GM12878 (cell line): ENCODE measurements around the gene RYR2.

ENCODE experiments used
- BHLHE40 ChIP-seq, 2 experiments: fragments of 450-650 bp in 1 of 2; IDR thresholded peaks; 2 replicates each; pipeline ENCODE4 v1.6.1; 2011 to 2017; ENCODE audit warnings: low read depth in 2 of 2, borderline replicate concordance in 1 of 2, improper control_type of control experiment in 1 of 2, low read length in 1 of 2, mild to moderate bottlenecking in 1 of 2
- CREB1 ChIP-seq: IDR thresholded peaks from 2 replicates; pipeline ENCODE4 v1.6.1; 2012; ENCODE audit warnings: low read depth, mild to moderate bottlenecking, inconsistent platforms
- EGR1 ChIP-seq, 2 experiments: IDR thresholded peaks; 1 replicate in 1 of 2; 2 replicates in 1 of 2; pipeline ENCODE4 v1.6.1; 2011 to 2012; ENCODE audit warnings: low read depth in 2 of 2, low read length in 2 of 2, borderline replicate concordance in 1 of 2, mild to moderate bottlenecking in 1 of 2, moderate library complexity in 1 of 2
- NRF1 ChIP-seq: conservative IDR thresholded peaks from 2 replicates; pipeline ENCODE4 v1.6.1; 2011; ENCODE audit warnings: mild to moderate bottlenecking, low read depth, low read length, improper control_type of control experiment
- POLR2A ChIP-seq: IDR thresholded peaks from 2 replicates; pipeline ENCODE4 v1.6.1; 2011; ENCODE audit warnings: low read depth, mild to moderate bottlenecking, low read length
- POLR2AphosphoS5 ChIP-seq: IDR thresholded peaks from 2 replicates; pipeline ENCODE4 v1.6.1; 2011; ENCODE audit warnings: mild to moderate bottlenecking, low read length, inconsistent platforms
- SREBF1 ChIP-seq: IDR thresholded peaks from 2 replicates; pipeline ENCODE4 v1.6.1; 2012; ENCODE audit warnings: mild to moderate bottlenecking, low read length
- TF ChIP-seq, protein P1 (sequence below), 3 experiments: IDR thresholded peaks in 2 of 3; conservative IDR thresholded peaks in 1 of 3; 2 replicates each; pipeline ENCODE4 v1.5.1; 2011; ENCODE audit warnings: low read depth in 3 of 3, low read length in 3 of 3, mild to moderate bottlenecking in 3 of 3, control low read depth in 2 of 3, moderate library complexity in 2 of 3, inconsistent platforms in 1 of 3, mixed read lengths in 1 of 3; ENCODE audit not compliant: control insufficient read depth in 2 of 3, insufficient read depth in 1 of 3; ENCODE audit errors: extremely low read depth in 1 of 3
- TF ChIP-seq, protein P2 (sequence below): IDR thresholded peaks from 2 replicates; pipeline ENCODE4 v1.6.1; 2012; ENCODE audit warnings: mild to moderate bottlenecking, low read depth, low read length
- TF ChIP-seq, protein P3 (sequence below): IDR thresholded peaks from 2 replicates; pipeline ENCODE4 v1.6.1; 2012; ENCODE audit warnings: low read depth, low read length, improper control_type of control experiment
- TF ChIP-seq, protein P4 (sequence below): fragments of 450-650 bp; IDR thresholded peaks from 2 replicates; pipeline ENCODE4 v1.6.1; 2017; ENCODE audit warnings: low read depth, mild to moderate bottlenecking, moderate library complexity

DNA sequence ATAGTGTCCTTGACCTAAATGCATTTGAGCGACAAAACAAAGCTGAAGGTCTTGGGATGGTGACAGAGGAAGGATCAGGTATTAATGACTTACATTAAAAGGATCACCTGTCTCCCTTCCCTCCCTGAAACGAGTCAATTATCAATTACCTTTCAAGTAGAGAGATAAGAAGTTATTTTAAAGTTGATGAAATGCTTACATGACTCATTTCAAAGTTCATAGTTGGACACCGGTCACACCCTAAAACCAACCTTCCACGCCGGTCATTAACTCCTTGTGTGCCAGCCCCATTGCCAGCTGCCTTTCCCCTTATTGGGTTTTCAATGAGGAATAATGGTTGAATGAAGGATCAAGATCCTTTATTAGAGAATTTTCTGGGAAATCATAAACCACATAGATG, 719.0 kb downstream of the RYR2 start:
- TF ChIP-seq, protein P1, sequence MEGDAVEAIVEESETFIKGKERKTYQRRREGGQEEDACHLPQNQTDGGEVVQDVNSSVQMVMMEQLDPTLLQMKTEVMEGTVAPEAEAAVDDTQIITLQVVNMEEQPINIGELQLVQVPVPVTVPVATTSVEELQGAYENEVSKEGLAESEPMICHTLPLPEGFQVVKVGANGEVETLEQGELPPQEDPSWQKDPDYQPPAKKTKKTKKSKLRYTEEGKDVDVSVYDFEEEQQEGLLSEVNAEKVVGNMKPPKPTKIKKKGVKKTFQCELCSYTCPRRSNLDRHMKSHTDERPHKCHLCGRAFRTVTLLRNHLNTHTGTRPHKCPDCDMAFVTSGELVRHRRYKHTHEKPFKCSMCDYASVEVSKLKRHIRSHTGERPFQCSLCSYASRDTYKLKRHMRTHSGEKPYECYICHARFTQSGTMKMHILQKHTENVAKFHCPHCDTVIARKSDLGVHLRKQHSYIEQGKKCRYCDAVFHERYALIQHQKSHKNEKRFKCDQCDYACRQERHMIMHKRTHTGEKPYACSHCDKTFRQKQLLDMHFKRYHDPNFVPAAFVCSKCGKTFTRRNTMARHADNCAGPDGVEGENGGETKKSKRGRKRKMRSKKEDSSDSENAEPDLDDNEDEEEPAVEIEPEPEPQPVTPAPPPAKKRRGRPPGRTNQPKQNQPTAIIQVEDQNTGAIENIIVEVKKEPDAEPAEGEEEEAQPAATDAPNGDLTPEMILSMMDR (IDR thresholded peaks at IDR 0.05 in 2 of 3, conservative IDR thresholded peaks at IDR 0.05 in 1 of 3; ENCODE audit: control insufficient read depth in 2 of 3, extremely low read depth in 1 of 3, insufficient read depth in 1 of 3, low read depth in 3 of 3, low read length in 3 of 3): no peak
- TF ChIP-seq POLR2AphosphoS5 (no peak), BHLHE40 (IDR thresholded peaks at IDR 0.05; ENCODE audit: borderline replicate concordance in 1 of 2, low read depth in 2 of 2, low read length in 1 of 2) (no peak), NRF1 (no peak), EGR1 (IDR thresholded peaks at IDR 0.05; ENCODE audit: borderline replicate concordance in 1 of 2, low read depth in 2 of 2, low read length in 2 of 2) (no peak), CREB1 (no peak), SREBF1 (no peak), POLR2A (no peak)
- TF ChIP-seq, protein P2, sequence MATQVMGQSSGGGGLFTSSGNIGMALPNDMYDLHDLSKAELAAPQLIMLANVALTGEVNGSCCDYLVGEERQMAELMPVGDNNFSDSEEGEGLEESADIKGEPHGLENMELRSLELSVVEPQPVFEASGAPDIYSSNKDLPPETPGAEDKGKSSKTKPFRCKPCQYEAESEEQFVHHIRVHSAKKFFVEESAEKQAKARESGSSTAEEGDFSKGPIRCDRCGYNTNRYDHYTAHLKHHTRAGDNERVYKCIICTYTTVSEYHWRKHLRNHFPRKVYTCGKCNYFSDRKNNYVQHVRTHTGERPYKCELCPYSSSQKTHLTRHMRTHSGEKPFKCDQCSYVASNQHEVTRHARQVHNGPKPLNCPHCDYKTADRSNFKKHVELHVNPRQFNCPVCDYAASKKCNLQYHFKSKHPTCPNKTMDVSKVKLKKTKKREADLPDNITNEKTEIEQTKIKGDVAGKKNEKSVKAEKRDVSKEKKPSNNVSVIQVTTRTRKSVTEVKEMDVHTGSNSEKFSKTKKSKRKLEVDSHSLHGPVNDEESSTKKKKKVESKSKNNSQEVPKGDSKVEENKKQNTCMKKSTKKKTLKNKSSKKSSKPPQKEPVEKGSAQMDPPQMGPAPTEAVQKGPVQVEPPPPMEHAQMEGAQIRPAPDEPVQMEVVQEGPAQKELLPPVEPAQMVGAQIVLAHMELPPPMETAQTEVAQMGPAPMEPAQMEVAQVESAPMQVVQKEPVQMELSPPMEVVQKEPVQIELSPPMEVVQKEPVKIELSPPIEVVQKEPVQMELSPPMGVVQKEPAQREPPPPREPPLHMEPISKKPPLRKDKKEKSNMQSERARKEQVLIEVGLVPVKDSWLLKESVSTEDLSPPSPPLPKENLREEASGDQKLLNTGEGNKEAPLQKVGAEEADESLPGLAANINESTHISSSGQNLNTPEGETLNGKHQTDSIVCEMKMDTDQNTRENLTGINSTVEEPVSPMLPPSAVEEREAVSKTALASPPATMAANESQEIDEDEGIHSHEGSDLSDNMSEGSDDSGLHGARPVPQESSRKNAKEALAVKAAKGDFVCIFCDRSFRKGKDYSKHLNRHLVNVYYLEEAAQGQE: no peak
- TF ChIP-seq, protein P3, sequence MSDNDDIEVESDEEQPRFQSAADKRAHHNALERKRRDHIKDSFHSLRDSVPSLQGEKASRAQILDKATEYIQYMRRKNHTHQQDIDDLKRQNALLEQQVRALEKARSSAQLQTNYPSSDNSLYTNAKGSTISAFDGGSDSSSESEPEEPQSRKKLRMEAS: no peak
- TF ChIP-seq, protein P4, sequence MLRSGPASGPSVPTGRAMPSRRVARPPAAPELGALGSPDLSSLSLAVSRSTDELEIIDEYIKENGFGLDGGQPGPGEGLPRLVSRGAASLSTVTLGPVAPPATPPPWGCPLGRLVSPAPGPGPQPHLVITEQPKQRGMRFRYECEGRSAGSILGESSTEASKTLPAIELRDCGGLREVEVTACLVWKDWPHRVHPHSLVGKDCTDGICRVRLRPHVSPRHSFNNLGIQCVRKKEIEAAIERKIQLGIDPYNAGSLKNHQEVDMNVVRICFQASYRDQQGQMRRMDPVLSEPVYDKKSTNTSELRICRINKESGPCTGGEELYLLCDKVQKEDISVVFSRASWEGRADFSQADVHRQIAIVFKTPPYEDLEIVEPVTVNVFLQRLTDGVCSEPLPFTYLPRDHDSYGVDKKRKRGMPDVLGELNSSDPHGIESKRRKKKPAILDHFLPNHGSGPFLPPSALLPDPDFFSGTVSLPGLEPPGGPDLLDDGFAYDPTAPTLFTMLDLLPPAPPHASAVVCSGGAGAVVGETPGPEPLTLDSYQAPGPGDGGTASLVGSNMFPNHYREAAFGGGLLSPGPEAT: no peak
